ENCODE results near the gene RFX5.
A peak's percentile ranks its signal among the peaks of the same experiment; 100 is the strongest.

RFX5 gene

GRCh38 chr1:151325646-151326429 lies 21.2 kb downstream of the RFX5 start:
- no peaks in the 10 kb centered on the region for H3K9me3 ChIP-seq (ENCODE audit: insufficient read depth, low read length)
- no peak overlapping the region for H2AFZ ChIP-seq (ENCODE audit: low read depth, low read length)
- H3K27me3 ChIP-seq (ENCODE audit: low read depth, low read length), result no peaks in the 10 kb centered on the region
- no peak overlapping the region for H3K27ac ChIP-seq (ENCODE audit: low read length)
- H3K9ac ChIP-seq (ENCODE audit: low read length), result peak overlapping the region; percentile 84; the same call in 1 of the 2 replicates
- H3K4me3 ChIP-seq (ENCODE audit: low read length), result peak overlapping the region; percentile 93
- peaks cover 20% of the 10 kb centered on the region for H3K4me1 ChIP-seq (ENCODE audit: low read length)
- H3K36me3 ChIP-seq (replicated peaks; ENCODE audit: low read depth, low read length), result peaks cover 29% of the 10 kb centered on the region
- no peak for TF ChIP-seq EZH2phosphoT487 (IDR thresholded peaks at IDR 0.05; ENCODE audit: low read depth)
- no peak for TF ChIP-seq CTCF (IDR thresholded peaks at IDR 0.05; ENCODE audit: low read depth, low read length)
- H3K4me2 ChIP-seq (ENCODE audit: low read length), result peak overlapping the region; percentile 98
- H4K20me1 ChIP-seq (ENCODE audit: insufficient read depth, low read length), result no peaks in the 10 kb centered on the region
- H3K79me2 ChIP-seq (ENCODE audit: low read length), result peaks cover 39% of the 10 kb centered on the region

- H4K20me1 ChIP-seq (ENCODE audit: insufficient read depth, low read length), result no peaks in the 10 kb centered on the region
- no peak overlapping the region for H3K9ac ChIP-seq (ENCODE audit: low read length)
- peaks cover 33% of the 10 kb centered on the region for H3K36me3 ChIP-seq (replicated peaks; ENCODE audit: low read depth, low read length)
- H3K9me3 ChIP-seq (ENCODE audit: insufficient read depth, low read length), result no peaks in the 10 kb centered on the region
- TF ChIP-seq CTCF (IDR thresholded peaks at IDR 0.05; ENCODE audit: low read depth, low read length), result no peak
- TF ChIP-seq EZH2phosphoT487 (IDR thresholded peaks at IDR 0.05; ENCODE audit: low read depth), result no peak
- H3K27me3 ChIP-seq (ENCODE audit: low read depth, low read length), result no peaks in the 10 kb centered on the region
- no peak overlapping the region for H3K27ac ChIP-seq (ENCODE audit: low read length)
- peaks cover 46% of the 10 kb centered on the region for H3K79me2 ChIP-seq (ENCODE audit: low read length)
- no peak overlapping the region for H3K4me3 ChIP-seq (ENCODE audit: low read length)
- peaks cover 20% of the 10 kb centered on the region for H3K4me1 ChIP-seq (ENCODE audit: low read length)
- no peak overlapping the region for H2AFZ ChIP-seq (ENCODE audit: low read depth, low read length)
- 0 out of 2 replicates have a peak overlapping the region, but pooled peaks have one; percentile 5 for H3K4me2 ChIP-seq (ENCODE audit: low read length)
Measured at GRCh38 chr1:151325231-151325630, 21.8 kb downstream of the RFX5 start.

- H2AFZ ChIP-seq (ENCODE audit: low read depth, low read length), result no peak overlapping the region
- H3K27ac ChIP-seq (ENCODE audit: low read length), result no peak overlapping the region
- H3K9me3 ChIP-seq (ENCODE audit: insufficient read depth, low read length), result no peaks in the 10 kb centered on the region
- TF ChIP-seq CTCF (IDR thresholded peaks at IDR 0.05; ENCODE audit: low read depth, low read length) (no peak), EZH2phosphoT487 (IDR thresholded peaks at IDR 0.05; ENCODE audit: low read depth) (no peak)
- no peaks in the 10 kb centered on the region for H3K27me3 ChIP-seq (ENCODE audit: low read depth, low read length)
- peaks cover 20% of the 10 kb centered on the region for H3K4me1 ChIP-seq (ENCODE audit: low read length)
- no peak overlapping the region for H3K4me2 ChIP-seq (ENCODE audit: low read length)
- no peak overlapping the region for H3K4me3 ChIP-seq (ENCODE audit: low read length)
- peaks cover 36% of the 10 kb centered on the region for H3K36me3 ChIP-seq (replicated peaks; ENCODE audit: low read depth, low read length)
- H3K79me2 ChIP-seq (ENCODE audit: low read length), result peaks cover 48% of the 10 kb centered on the region
- H3K9ac ChIP-seq (ENCODE audit: low read length), result no peak overlapping the region
- H4K20me1 ChIP-seq (ENCODE audit: insufficient read depth, low read length), result 0 out of 2 replicates have a peak, but pooled peaks cover 3% of the 10 kb centered on the region
Measured at GRCh38 chr1:151324390-151324930, 22.6 kb downstream of the RFX5 start.

GRCh38 chr1:151318975-151319374 lies 28.1 kb downstream of the RFX5 start:
- Histone ChIP-seq H3K27me3 (ENCODE audit: low read depth, low read length) (no peaks in the 10 kb centered on the region), H3K36me3 (replicated peaks; ENCODE audit: low read depth, low read length) (peaks cover 51% of the 10 kb centered on the region)

More at GRCh38 chr1:151318975-151319374, 28.1 kb downstream of the RFX5 start:
- no peak overlapping the region for H3K27ac ChIP-seq (ENCODE audit: low read length)
- H3K79me2 ChIP-seq (ENCODE audit: low read length), result peaks cover 29% of the 10 kb centered on the region
- no peaks in the 10 kb centered on the region for H3K9me3 ChIP-seq (ENCODE audit: insufficient read depth, low read length)
- no peak overlapping the region for H3K9ac ChIP-seq (ENCODE audit: low read length)
- H3K4me3 ChIP-seq (ENCODE audit: low read length), result no peak overlapping the region
- H4K20me1 ChIP-seq (ENCODE audit: insufficient read depth, low read length), result peaks cover 4% of the 10 kb centered on the region; the same call in 1 of the 2 replicates
- H2AFZ ChIP-seq (ENCODE audit: low read depth, low read length), result no peak overlapping the region
- no peak for TF ChIP-seq EZH2phosphoT487 (IDR thresholded peaks at IDR 0.05; ENCODE audit: low read depth)
- TF ChIP-seq CTCF (IDR thresholded peaks at IDR 0.05; ENCODE audit: low read depth, low read length), result no peak
- H3K4me2 ChIP-seq (ENCODE audit: low read length), result no peak overlapping the region
- no peaks in the 10 kb centered on the region for H3K4me1 ChIP-seq (ENCODE audit: low read length)
